K562 (cell line): ENCODE measurements around the gene POLR3GL. TPM values are rescaled to one million over a fixed set of nuclear protein-coding genes. Genes with fewer than 3 reads are reported as not detected.

Experiments used
- HNRNPL ChIP-seq: fragments of 200-400 bp; formaldehyde crosslinking; IDR thresholded peaks from 2 replicates; pipeline ENCODE4 v1.6.1; 2017; ENCODE audit warnings: low read depth, mild to moderate bottlenecking, low read length
- MCM3 ChIP-seq: fragments of 450-650 bp; IDR thresholded peaks from 2 replicates; pipeline ENCODE4 v1.6.1; 2016
- RNF2 ChIP-seq: sonication (generic); IDR thresholded peaks from 2 replicates; pipeline ENCODE4 v1.6.1; 2016
- TAF7 ChIP-seq: fragments of 450-650 bp; IDR thresholded peaks from 2 replicates; pipeline ENCODE4 v1.6.1; 2016; ENCODE audit warnings: missing genetic modification characterization, missing compliant biosample characterization
- ZBTB40 ChIP-seq, 2 experiments: fragments of 450-650 bp in 1 of 2; sonication (generic) in 1 of 2; formaldehyde crosslinking in 1 of 2; IDR thresholded peaks; 2 replicates each; pipeline versions ENCODE4 v1.7.1 to v1.9.0; 2016 to 2022; ENCODE audit warnings: inconsistent platforms in 1 of 2, mild to moderate bottlenecking in 1 of 2, missing genetic modification reagents in 1 of 2
- ZNF12 ChIP-seq: sonication (generic); formaldehyde crosslinking; IDR thresholded peaks from 2 replicates; pipeline ENCODE4 v1.4.0; 2020; ENCODE audit warnings: mild to moderate bottlenecking, missing genetic modification reagents
- polyA plus RNA-seq, 8 experiments: library from polyadenylated mRNA; depleted of rRNA in 4 of 8; stranded (reverse) in 5 of 8; unstranded in 3 of 8; fragments of >200 nt; fragmentation: Nextera tagmentation in 2 of 8; fragmentation: Illumina TruSeq in 1 of 8; extraction: Ambion mirVana in 2 of 8; extraction: Trizol in 1 of 8; gene quantifications; 2 replicates each; pipeline versions ENCODE4 v1.2.1 to v1.2.3, GENCODE V29; 2011 to 2014; ENCODE audit warnings: inconsistent platforms in 1 of 8, missing spikeins in 1 of 8
- total RNA-seq, 7 experiments: library from RNA; depleted of rRNA in 6 of 7; stranded (reverse); fragments of >200 nt in 6 of 7; fragmentation: Illumina TruSeq in 2 of 7; extraction: Trizol in 2 of 7; gene quantifications; 2 replicates each; pipeline versions ENCODE4 v1.2.1 to v1.2.3, GENCODE V29; 2011 to 2021; ENCODE audit warnings: low replicate concordance in 1 of 7
- TF ChIP-seq, protein P1 (sequence below), 3 experiments: fragments of 200-800 bp in 1 of 3; fragments of 250-450 bp in 1 of 3; fragments of 450-650 bp in 1 of 3; sonication (Bioruptor Pico) in 1 of 3; sonication (Bioruptor generic) in 1 of 3; formaldehyde crosslinking in 1 of 3; IDR thresholded peaks; 2 replicates each; pipeline versions ENCODE4 v1.6.1 to v1.8.0; 2016 to 2022; ENCODE audit warnings: mild to moderate bottlenecking in 2 of 3, missing genetic modification characterization in 2 of 3, missing compliant biosample characterization in 1 of 3, moderate library complexity in 1 of 3
- TF ChIP-seq, protein P2 (sequence below): fragments of 450-650 bp; IDR thresholded peaks from 2 replicates; pipeline ENCODE4 v1.6.1; 2016; ENCODE audit warnings: antibody characterized with exemption
- TF ChIP-seq, protein P3 (sequence below): fragments of 250-450 bp; sonication (Bioruptor Pico); IDR thresholded peaks from 2 replicates; pipeline ENCODE4 v1.5.0; 2020; ENCODE audit warnings: mild to moderate bottlenecking

Gene POLR3GL
- total and polyA plus RNA-seq, 9 of the 15 experiments (the other 6 are each of a cell fraction or from before 2014, with no cell fraction given): 14.6 to 48.4 (median 38.2) TPM

DNA sequence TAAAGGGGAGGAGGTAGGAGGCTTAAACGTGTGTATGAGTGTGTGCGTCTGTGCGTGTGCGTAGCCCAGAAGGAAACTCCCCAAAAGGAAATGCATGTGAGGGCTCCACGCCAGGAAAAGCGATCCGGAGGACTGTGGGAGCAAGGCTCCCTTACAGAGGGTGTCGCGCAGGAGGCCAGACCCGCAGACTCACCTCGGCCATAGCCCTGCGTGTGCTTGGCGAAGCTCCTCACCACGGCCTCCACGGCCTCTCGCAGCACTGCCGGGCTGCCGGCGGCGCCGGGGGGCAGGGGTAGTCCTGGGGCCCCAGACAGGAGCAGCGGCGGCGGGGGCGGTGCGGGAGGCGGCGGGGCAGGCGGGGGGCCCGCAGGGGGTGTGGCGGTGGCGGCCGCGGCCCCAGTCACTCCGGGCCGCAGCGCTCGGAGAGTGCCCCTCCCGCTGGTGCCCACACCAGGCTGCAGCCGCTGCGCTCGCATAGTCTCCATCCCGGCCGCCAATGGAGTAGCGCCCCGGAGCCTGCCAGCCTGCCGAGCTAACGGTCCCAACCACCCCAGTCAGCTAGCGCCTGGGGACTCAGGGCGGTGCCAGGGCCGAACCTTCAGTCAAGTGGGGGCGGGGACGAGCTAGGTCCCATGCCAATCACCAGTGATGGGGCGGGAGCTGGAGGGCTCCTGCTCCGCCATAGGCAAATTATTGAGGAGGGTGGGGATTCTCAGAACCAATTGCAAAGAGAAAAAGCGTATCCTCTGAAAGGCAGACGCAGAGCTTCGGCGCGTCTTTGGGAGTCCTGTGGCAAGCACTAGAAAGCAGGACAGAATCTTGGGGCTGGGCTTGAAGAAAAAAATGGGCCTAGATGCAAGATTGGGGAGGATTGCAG, 6.8 kb upstream of the POLR3GL start, which contains the start of gene LIX1L (continued):
- TF ChIP-seq ZNF12 (CRISPR knock-in tag) (no peak; the same call in 1 of the 2 replicates), MCM3 (no peak), ZBTB40 (IDR thresholded peaks at IDR 0.05) (peak; percentile 11), ZBTB40 (CRISPR knock-in tag; IDR thresholded peaks at IDR 0.05) (no peak), HNRNPL (peak; percentile 88; the same call in 1 of the 2 replicates), TAF7 (no peak), RNF2 (0 out of 2 replicates have a peak, but pooled peaks have one; percentile 38)
- TF ChIP-seq, protein P1, sequence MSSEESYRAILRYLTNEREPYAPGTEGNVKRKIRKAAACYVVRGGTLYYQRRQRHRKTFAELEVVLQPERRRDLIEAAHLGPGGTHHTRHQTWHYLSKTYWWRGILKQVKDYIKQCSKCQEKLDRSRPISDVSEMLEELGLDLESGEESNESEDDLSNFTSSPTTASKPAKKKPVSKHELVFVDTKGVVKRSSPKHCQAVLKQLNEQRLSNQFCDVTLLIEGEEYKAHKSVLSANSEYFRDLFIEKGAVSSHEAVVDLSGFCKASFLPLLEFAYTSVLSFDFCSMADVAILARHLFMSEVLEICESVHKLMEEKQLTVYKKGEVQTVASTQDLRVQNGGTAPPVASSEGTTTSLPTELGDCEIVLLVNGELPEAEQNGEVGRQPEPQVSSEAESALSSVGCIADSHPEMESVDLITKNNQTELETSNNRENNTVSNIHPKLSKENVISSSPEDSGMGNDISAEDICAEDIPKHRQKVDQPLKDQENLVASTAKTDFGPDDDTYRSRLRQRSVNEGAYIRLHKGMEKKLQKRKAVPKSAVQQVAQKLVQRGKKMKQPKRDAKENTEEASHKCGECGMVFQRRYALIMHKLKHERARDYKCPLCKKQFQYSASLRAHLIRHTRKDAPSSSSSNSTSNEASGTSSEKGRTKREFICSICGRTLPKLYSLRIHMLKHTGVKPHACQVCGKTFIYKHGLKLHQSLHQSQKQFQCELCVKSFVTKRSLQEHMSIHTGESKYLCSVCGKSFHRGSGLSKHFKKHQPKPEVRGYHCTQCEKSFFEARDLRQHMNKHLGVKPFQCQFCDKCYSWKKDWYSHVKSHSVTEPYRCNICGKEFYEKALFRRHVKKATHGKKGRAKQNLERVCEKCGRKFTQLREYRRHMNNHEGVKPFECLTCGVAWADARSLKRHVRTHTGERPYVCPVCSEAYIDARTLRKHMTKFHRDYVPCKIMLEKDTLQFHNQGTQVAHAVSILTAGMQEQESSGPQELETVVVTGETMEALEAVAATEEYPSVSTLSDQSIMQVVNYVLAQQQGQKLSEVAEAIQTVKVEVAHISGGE (CRISPR knock-in tag; IDR thresholded peaks at IDR 0.05): no peak
- TF ChIP-seq, protein P2, sequence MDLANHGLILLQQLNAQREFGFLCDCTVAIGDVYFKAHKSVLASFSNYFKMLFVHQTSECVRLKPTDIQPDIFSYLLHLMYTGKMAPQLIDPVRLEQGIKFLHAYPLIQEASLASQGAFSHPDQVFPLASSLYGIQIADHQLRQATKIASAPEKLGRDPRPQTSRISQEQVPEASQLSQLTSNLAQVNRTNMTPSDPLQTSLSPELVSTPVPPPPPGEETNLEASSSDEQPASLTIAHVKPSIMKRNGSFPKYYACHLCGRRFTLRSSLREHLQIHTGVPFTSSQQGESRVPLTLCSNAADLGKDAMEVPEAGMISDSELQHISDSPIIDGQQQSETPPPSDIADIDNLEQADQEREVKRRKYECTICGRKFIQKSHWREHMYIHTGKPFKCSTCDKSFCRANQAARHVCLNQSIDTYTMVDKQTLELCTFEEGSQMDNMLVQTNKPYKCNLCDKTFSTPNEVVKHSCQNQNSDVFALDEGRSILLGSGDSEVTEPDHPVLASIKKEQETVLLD: peak; percentile 66; the same call in 1 of the 2 replicates
- TF ChIP-seq, protein P3, sequence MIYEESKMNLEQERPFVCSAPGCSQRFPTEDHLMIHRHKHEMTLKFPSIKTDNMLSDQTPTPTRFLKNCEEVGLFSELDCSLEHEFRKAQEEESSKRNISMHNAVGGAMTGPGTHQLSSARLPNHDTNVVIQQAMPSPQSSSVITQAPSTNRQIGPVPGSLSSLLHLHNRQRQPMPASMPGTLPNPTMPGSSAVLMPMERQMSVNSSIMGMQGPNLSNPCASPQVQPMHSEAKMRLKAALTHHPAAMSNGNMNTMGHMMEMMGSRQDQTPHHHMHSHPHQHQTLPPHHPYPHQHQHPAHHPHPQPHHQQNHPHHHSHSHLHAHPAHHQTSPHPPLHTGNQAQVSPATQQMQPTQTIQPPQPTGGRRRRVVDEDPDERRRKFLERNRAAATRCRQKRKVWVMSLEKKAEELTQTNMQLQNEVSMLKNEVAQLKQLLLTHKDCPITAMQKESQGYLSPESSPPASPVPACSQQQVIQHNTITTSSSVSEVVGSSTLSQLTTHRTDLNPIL (CRISPR knock-in tag): no peak
